HepG2 (cell line): ENCODE data around the gene MBIP. TPM values are rescaled to one million over a fixed set of nuclear protein-coding genes. Genes with fewer than 3 reads are reported as not detected.

Source experiments
- ARID5B ChIP-seq: IDR thresholded peaks from 2 replicates; pipeline ENCODE4 v1.4.0; 2020; ENCODE audit warnings: mild to moderate bottlenecking, missing genetic modification reagents
- CENPX ChIP-seq: sonication (generic); formaldehyde crosslinking; IDR thresholded peaks from 2 replicates; pipeline ENCODE4 v1.9.0; 2021; ENCODE audit warnings: mild to moderate bottlenecking, missing genetic modification reagents, moderate library complexity
- CERS6 ChIP-seq: sonication (generic); formaldehyde crosslinking; IDR thresholded peaks from 2 replicates; pipeline ENCODE4 v1.5.0; 2020; ENCODE audit warnings: missing genetic modification reagents
- ELF1 ChIP-seq: sonication (generic); formaldehyde crosslinking; IDR thresholded peaks from 2 replicates; pipeline ENCODE4 v1.4.0; 2020; ENCODE audit warnings: missing genetic modification reagents
- FIP1L1 ChIP-seq: fragments of 200-400 bp; formaldehyde crosslinking; IDR thresholded peaks from 2 replicates; pipeline ENCODE4 v1.6.1; 2018; ENCODE audit warnings: low read depth, mild to moderate bottlenecking, low read length, moderate library complexity, borderline replicate concordance; ENCODE audit not compliant: insufficient read depth
- GFI1 ChIP-seq: sonication (generic); formaldehyde crosslinking; IDR thresholded peaks from 2 replicates; pipeline ENCODE4 v1.5.0; 2020; ENCODE audit warnings: missing genetic modification reagents, mild to moderate bottlenecking, borderline replicate concordance
- KIAA2018 ChIP-seq: sonication (generic); formaldehyde crosslinking; IDR thresholded peaks from 2 replicates; pipeline ENCODE4 v1.5.0; 2020; ENCODE audit warnings: mild to moderate bottlenecking, missing genetic modification reagents, borderline replicate concordance
- NFE2L1 ChIP-seq: sonication (generic); formaldehyde crosslinking; IDR thresholded peaks from 2 replicates; pipeline ENCODE4 v1.4.0; 2020; ENCODE audit warnings: missing genetic modification reagents, mild to moderate bottlenecking, borderline replicate concordance
- SMARCC2 ChIP-seq: fragments of 450-650 bp; IDR thresholded peaks from 2 replicates; pipeline ENCODE4 v1.6.1; 2017; ENCODE audit warnings: antibody characterized with exemption, mild to moderate bottlenecking
- THAP7 ChIP-seq: sonication (generic); formaldehyde crosslinking; IDR thresholded peaks from 2 replicates; pipeline ENCODE4 v1.8.1; 2023; ENCODE audit warnings: mild to moderate bottlenecking, missing genetic modification reagents
- ZFAT ChIP-seq: sonication (generic); formaldehyde crosslinking; conservative IDR thresholded peaks from 2 replicates; pipeline ENCODE4 v1.8.1; 2023; ENCODE audit warnings: missing genetic modification reagents, inconsistent platforms
- ZNF136 ChIP-seq: sonication (generic); formaldehyde crosslinking; IDR thresholded peaks from 2 replicates; pipeline ENCODE4 v1.8.1; 2022; ENCODE audit warnings: low read depth, mild to moderate bottlenecking, moderate library complexity, missing genetic modification reagents
- ZNF232 ChIP-seq: sonication (generic); formaldehyde crosslinking; IDR thresholded peaks from 2 replicates; pipeline ENCODE4 v1.4.0; 2020; ENCODE audit warnings: missing genetic modification reagents, borderline replicate concordance
- ZNF33A ChIP-seq: sonication (generic); formaldehyde crosslinking; IDR thresholded peaks from 2 replicates; pipeline ENCODE4 v1.5.1; 2020; ENCODE audit warnings: missing genetic modification reagents, mild to moderate bottlenecking, moderate library complexity, borderline replicate concordance
- polyA plus RNA-seq, 8 experiments: library from polyadenylated mRNA; depleted of rRNA in 3 of 8; stranded (reverse) in 7 of 8; unstranded in 1 of 8; fragments of >200 nt; fragmentation: Illumina TruSeq in 4 of 8; extraction: Trizol in 4 of 8; gene quantifications; 2 replicates each; pipeline versions ENCODE4 v1.2.1 to v1.2.3, GENCODE V29; 2011 to 2016; ENCODE audit warnings: low read depth in 4 of 8, missing spikeins in 1 of 8, mixed read lengths in 1 of 8; ENCODE audit not compliant: insufficient read depth in 1 of 8
- total RNA-seq, 5 experiments: library from RNA; depleted of rRNA; stranded (reverse); fragments of >200 nt; fragmentation: Illumina TruSeq; extraction: Trizol; gene quantifications; 2 replicates each; pipeline ENCODE4 v1.2.3, GENCODE V29; 2016; ENCODE audit warnings: low read depth in 1 of 5

The MBIP gene
- total and polyA plus RNA-seq, 2 of the 13 experiments (the other 11 are each of a cell fraction or from before 2014, with no cell fraction given) = 48.1 to 48.6 TPM

- TF ChIP-seq ARID5B (CRISPR knock-in tag) (peak; percentile 83), THAP7 (CRISPR knock-in tag) (peak; percentile 96; the same call in 1 of the 2 replicates), CENPX (CRISPR knock-in tag) (no peak), ELF1 (CRISPR knock-in tag) (no peak; the same call in none of the 2 replicates), FIP1L1 (no peak), ZNF33A (CRISPR knock-in tag) (no peak), ZNF232 (peak; percentile 88), CERS6 (CRISPR knock-in tag) (no peak), ZFAT (CRISPR knock-in tag) (no peak), KIAA2018 (CRISPR knock-in tag) (no peak; the same call in 1 of the 2 replicates), NFE2L1 (CRISPR knock-in tag) (no peak), ZNF136 (CRISPR knock-in tag) (peak; percentile 21; the same call in 1 of the 2 replicates), GFI1 (CRISPR knock-in tag) (peak; percentile 74; the same call in 1 of the 2 replicates), SMARCC2 (no peak)
Measured at GRCh38 chr14:36320200-36320896, at the start of gene MBIP (continued).
